Liver (tissue), 9 donors: ENCODE measurements around the gene SBF2. TPM values are rescaled to one million over a fixed set of nuclear protein-coding genes. Genes with fewer than 3 reads are reported as not detected.

Source experiments
- DNase-seq: peaks from one replicate; pipeline ENCODE4 v3.0.0-alpha.2; 2017; ENCODE audit warnings: low spot score
- H3K27ac ChIP-seq, 2 donors: one replicate each; pipeline ENCODE4 v1.7.0; 2013; ENCODE audit warnings: inconsistent platforms in 2 of 2, low read length in 2 of 2, control low read depth in 1 of 2, low read depth in 1 of 2, mild to moderate bottlenecking in 1 of 2
- H3K27me3 ChIP-seq, 4 donors: one replicate each; pipeline versions ENCODE4 v1.6.1 to v1.7.0; 2013; ENCODE audit warnings: low read length in 3 of 4, inconsistent platforms in 1 of 4, mild to moderate bottlenecking in 1 of 4, moderate library complexity in 1 of 4; ENCODE audit not compliant: control insufficient read depth in 4 of 4, insufficient read depth in 4 of 4
- H3K36me3 ChIP-seq, 4 donors: one replicate each; pipeline versions ENCODE4 v1.6.1 to v1.7.0; 2013; ENCODE audit warnings: low read length in 3 of 4, mild to moderate bottlenecking in 3 of 4, low read depth in 1 of 4, moderate library complexity in 1 of 4; ENCODE audit not compliant: control insufficient read depth in 4 of 4, insufficient read depth in 3 of 4
- H3K4me1 ChIP-seq, 4 donors: one replicate each; pipeline versions ENCODE4 v1.6.1 to v1.7.0; 2013; ENCODE audit warnings: low read length in 3 of 4, mild to moderate bottlenecking in 3 of 4, moderate library complexity in 1 of 4; ENCODE audit not compliant: control insufficient read depth in 4 of 4, insufficient read depth in 4 of 4
- H3K4me3 ChIP-seq, 3 donors: one replicate each; pipeline versions ENCODE4 v1.6.1 to v1.7.0; 2013; ENCODE audit warnings: low read length in 3 of 3, control low read depth in 1 of 3, low read depth in 1 of 3, mild to moderate bottlenecking in 1 of 3
- H3K9ac ChIP-seq, 2 donors: one replicate each; pipeline ENCODE4 v1.7.0; 2013; ENCODE audit warnings: low read length in 2 of 2, mild to moderate bottlenecking in 2 of 2, moderate library complexity in 2 of 2, control low read depth in 1 of 2, low read depth in 1 of 2
- H3K9me3 ChIP-seq, 4 donors: one replicate each; pipeline versions ENCODE4 v1.6.1 to v1.7.0; 2013; ENCODE audit warnings: low read length in 3 of 4; ENCODE audit not compliant: control insufficient read depth in 4 of 4
- EGR1 ChIP-seq, 2 donors: IDR thresholded peaks; 2 replicates each; pipeline ENCODE4 v1.6.1; 2016 to 2018; ENCODE audit warnings: antibody characterized with exemption in 2 of 2, low read depth in 2 of 2
- FOXA1 ChIP-seq: IDR thresholded peaks from 2 replicates; pipeline ENCODE4 v1.6.1; 2016; ENCODE audit warnings: antibody characterized with exemption
- FOXA2 ChIP-seq: IDR thresholded peaks from 2 replicates; pipeline ENCODE4 v1.6.1; 2016; ENCODE audit warnings: antibody characterized with exemption
- GABPA ChIP-seq, 2 donors: IDR thresholded peaks in 1 of 2; conservative IDR thresholded peaks in 1 of 2; 2 replicates each; pipeline ENCODE4 v1.6.1; 2016; ENCODE audit warnings: antibody characterized with exemption in 2 of 2, mild to moderate bottlenecking in 1 of 2, moderate library complexity in 1 of 2
- HNF4A ChIP-seq, 2 donors: conservative IDR thresholded peaks; 2 replicates each; pipeline ENCODE4 v1.6.1; 2016; ENCODE audit warnings: antibody characterized with exemption in 2 of 2, mild to moderate bottlenecking in 2 of 2
- HNF4G ChIP-seq: IDR thresholded peaks from 2 replicates; pipeline ENCODE4 v1.6.1; 2016; ENCODE audit warnings: antibody characterized with exemption
- JUND ChIP-seq, 2 donors: IDR thresholded peaks; 2 replicates each; pipeline ENCODE4 v1.6.1; 2016; ENCODE audit warnings: antibody characterized with exemption in 2 of 2
- NR2F2 ChIP-seq: IDR thresholded peaks from 2 replicates; pipeline ENCODE4 v1.6.1; 2016; ENCODE audit warnings: antibody characterized with exemption
- RAD21 ChIP-seq, 2 donors: IDR thresholded peaks; 2 replicates each; pipeline ENCODE4 v1.6.1; 2016; ENCODE audit warnings: antibody characterized with exemption in 2 of 2, mild to moderate bottlenecking in 2 of 2
- RXRA ChIP-seq, 2 donors: IDR thresholded peaks; 2 replicates each; pipeline ENCODE4 v1.6.1; 2017 to 2018; ENCODE audit warnings: antibody characterized with exemption in 2 of 2, mild to moderate bottlenecking in 1 of 2
- SP1 ChIP-seq: IDR thresholded peaks from 2 replicates; pipeline ENCODE4 v1.6.1; 2018; ENCODE audit warnings: antibody characterized with exemption, mild to moderate bottlenecking
- TAF1 ChIP-seq: conservative IDR thresholded peaks from 2 replicates; pipeline ENCODE4 v1.6.1; 2016; ENCODE audit warnings: antibody characterized with exemption, mild to moderate bottlenecking
- YY1 ChIP-seq: IDR thresholded peaks from 2 replicates; pipeline ENCODE4 v1.6.1; 2016; ENCODE audit warnings: antibody characterized with exemption, mild to moderate bottlenecking
- WGBS: extraction: QIAGEN DNeasy Blood & Tissue Kit; methylation state at CpG from one replicate; pipeline ENCODE4 v1.1.7; 2013; 5-methylcytosine and 5-hydroxymethylcytosine counted together
- polyA plus RNA-seq, 2 donors: library from polyadenylated mRNA; stranded (reverse) in 1 of 2; unstranded in 1 of 2; fragments of 200-250 nt in 1 of 2; fragments of >200 nt in 1 of 2; fragmentation: Nextera tagmentation in 1 of 2; extraction: Ambion mirVana in 1 of 2; gene quantifications; one replicate each; pipeline versions ENCODE4 v1.2.1 to v1.2.3, GENCODE V29; 2013 to 2015
- total RNA-seq, 2 donors: library from RNA; depleted of rRNA; stranded (reverse); fragments of >200 nt; gene quantifications; one replicate each; pipeline ENCODE4 v1.2.3, GENCODE V29; 2014
- TF ChIP-seq, protein P1 (sequence below): IDR thresholded peaks from 2 replicates; pipeline ENCODE4 v1.6.1; 2016; ENCODE audit warnings: antibody characterized with exemption, mild to moderate bottlenecking
- TF ChIP-seq, protein P2 (sequence below): fragments of 150-350 bp; IDR thresholded peaks from 2 replicates; pipeline ENCODE4 v1.5.1; 2017; ENCODE audit warnings: improper control_type of control experiment, low read depth, low read length; ENCODE audit not compliant: missing input control
- TF ChIP-seq, protein P3 (sequence below): IDR thresholded peaks from 2 replicates; pipeline ENCODE4 v1.6.1; 2016; ENCODE audit warnings: antibody characterized with exemption
- TF ChIP-seq, protein P4 (sequence below): IDR thresholded peaks from 2 replicates; pipeline ENCODE4 v1.6.1; 2016; ENCODE audit warnings: antibody characterized with exemption
- TF ChIP-seq, protein P5 (sequence below): IDR thresholded peaks from 2 replicates; pipeline ENCODE4 v1.6.1; 2016; ENCODE audit warnings: antibody characterized with exemption
- donor health status: healthy.
- donor health status: healthy.
- donor health status: healthy.
- donor health status: healthy.
- donor health status: healthy.

The SBF2 gene
- total and polyA plus RNA-seq, 4 donors, result 7.5 to 31.3 (median 14.7) TPM

DNA sequence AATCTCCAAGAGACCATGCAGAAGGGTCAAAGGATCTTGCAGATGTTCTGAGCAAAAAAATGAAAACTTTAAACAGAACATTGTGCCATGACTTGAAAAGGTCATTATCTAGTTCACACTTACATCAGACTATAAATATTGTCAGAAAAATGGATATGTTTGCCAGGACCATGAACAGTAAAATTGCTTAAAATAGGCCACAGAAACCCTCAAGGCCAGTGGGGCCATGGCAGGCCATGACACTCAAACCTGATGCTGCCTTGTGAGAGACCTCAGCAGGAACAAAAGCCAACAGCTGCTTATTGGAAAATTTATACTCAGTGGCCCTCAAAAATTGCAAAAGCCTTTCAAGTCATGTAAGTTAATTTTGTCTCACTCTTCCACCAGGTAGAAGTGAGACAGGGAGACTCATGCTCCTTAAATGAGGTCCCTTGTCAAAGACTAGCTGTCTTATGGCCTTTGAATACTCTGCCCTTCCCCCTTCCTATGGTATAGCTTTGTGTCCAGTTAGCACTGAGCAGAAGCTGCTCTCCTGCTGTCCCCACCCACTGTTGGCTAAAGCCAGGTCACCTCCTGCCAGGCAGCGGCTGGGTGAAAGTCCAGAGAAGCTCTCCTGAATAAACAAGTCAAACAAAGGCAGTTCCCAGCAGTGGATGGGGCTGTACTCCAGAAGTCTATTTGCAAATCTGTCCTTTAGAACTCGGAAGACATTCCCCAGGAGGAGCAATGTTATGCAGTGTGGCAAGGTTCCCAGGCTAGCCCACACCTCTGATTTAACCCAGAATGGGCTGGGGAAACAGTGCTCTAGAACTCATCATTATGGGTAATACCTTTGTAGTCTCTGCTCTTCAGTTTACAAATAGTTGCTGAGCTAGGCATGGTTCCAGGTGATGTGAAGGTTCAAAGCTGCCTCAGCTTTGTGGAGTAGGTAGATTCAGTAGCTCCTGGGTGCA lies 32.3 kb upstream of the SBF2 start:
- H3K9ac ChIP-seq, result no peak overlapping the region
- H3K27ac ChIP-seq, result peak overlapping the region; percentile 84
- no peaks in the 10 kb centered on the region for H3K9me3 ChIP-seq
- WGBS, result 24% methylated on average over 2 of the region's 2 CpGs
- H3K4me3 ChIP-seq, result no peak overlapping the region
- peak; percentile 17 for TF ChIP-seq TAF1
- TF ChIP-seq FOXA2, result peak; percentile 95
- TF ChIP-seq, protein P1, sequence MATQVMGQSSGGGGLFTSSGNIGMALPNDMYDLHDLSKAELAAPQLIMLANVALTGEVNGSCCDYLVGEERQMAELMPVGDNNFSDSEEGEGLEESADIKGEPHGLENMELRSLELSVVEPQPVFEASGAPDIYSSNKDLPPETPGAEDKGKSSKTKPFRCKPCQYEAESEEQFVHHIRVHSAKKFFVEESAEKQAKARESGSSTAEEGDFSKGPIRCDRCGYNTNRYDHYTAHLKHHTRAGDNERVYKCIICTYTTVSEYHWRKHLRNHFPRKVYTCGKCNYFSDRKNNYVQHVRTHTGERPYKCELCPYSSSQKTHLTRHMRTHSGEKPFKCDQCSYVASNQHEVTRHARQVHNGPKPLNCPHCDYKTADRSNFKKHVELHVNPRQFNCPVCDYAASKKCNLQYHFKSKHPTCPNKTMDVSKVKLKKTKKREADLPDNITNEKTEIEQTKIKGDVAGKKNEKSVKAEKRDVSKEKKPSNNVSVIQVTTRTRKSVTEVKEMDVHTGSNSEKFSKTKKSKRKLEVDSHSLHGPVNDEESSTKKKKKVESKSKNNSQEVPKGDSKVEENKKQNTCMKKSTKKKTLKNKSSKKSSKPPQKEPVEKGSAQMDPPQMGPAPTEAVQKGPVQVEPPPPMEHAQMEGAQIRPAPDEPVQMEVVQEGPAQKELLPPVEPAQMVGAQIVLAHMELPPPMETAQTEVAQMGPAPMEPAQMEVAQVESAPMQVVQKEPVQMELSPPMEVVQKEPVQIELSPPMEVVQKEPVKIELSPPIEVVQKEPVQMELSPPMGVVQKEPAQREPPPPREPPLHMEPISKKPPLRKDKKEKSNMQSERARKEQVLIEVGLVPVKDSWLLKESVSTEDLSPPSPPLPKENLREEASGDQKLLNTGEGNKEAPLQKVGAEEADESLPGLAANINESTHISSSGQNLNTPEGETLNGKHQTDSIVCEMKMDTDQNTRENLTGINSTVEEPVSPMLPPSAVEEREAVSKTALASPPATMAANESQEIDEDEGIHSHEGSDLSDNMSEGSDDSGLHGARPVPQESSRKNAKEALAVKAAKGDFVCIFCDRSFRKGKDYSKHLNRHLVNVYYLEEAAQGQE, result peak; percentile 73
- TF ChIP-seq HNF4A (conservative IDR thresholded peaks at IDR 0.05), result peak; percentile 96 to 98
- TF ChIP-seq, protein P2, sequence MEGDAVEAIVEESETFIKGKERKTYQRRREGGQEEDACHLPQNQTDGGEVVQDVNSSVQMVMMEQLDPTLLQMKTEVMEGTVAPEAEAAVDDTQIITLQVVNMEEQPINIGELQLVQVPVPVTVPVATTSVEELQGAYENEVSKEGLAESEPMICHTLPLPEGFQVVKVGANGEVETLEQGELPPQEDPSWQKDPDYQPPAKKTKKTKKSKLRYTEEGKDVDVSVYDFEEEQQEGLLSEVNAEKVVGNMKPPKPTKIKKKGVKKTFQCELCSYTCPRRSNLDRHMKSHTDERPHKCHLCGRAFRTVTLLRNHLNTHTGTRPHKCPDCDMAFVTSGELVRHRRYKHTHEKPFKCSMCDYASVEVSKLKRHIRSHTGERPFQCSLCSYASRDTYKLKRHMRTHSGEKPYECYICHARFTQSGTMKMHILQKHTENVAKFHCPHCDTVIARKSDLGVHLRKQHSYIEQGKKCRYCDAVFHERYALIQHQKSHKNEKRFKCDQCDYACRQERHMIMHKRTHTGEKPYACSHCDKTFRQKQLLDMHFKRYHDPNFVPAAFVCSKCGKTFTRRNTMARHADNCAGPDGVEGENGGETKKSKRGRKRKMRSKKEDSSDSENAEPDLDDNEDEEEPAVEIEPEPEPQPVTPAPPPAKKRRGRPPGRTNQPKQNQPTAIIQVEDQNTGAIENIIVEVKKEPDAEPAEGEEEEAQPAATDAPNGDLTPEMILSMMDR, result no peak
- peak; percentile 95 for TF ChIP-seq HNF4G
- TF ChIP-seq NR2F2, result peak; percentile 72
- peak in 1 of 2 donors; percentile 40 for TF ChIP-seq GABPA (IDR thresholded peaks at IDR 0.05 in 1 of 2, conservative IDR thresholded peaks at IDR 0.05 in 1 of 2)
- TF ChIP-seq EGR1 (IDR thresholded peaks at IDR 0.05; ENCODE audit: low read depth in 2 of 2), result no peak
- TF ChIP-seq RXRA (IDR thresholded peaks at IDR 0.05), result peak; percentile 89 to 93
- TF ChIP-seq SP1, result peak; percentile 100
- TF ChIP-seq YY1, result peak; percentile 50
- peak; percentile 79 to 91 for TF ChIP-seq JUND (IDR thresholded peaks at IDR 0.05)
- TF ChIP-seq, protein P3, sequence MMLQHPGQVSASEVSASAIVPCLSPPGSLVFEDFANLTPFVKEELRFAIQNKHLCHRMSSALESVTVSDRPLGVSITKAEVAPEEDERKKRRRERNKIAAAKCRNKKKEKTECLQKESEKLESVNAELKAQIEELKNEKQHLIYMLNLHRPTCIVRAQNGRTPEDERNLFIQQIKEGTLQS, result no peak
- peak; percentile 55 for TF ChIP-seq RAD21 (IDR thresholded peaks at IDR 0.05)
- TF ChIP-seq FOXA1, result peak; percentile 94
- TF ChIP-seq, protein P4, sequence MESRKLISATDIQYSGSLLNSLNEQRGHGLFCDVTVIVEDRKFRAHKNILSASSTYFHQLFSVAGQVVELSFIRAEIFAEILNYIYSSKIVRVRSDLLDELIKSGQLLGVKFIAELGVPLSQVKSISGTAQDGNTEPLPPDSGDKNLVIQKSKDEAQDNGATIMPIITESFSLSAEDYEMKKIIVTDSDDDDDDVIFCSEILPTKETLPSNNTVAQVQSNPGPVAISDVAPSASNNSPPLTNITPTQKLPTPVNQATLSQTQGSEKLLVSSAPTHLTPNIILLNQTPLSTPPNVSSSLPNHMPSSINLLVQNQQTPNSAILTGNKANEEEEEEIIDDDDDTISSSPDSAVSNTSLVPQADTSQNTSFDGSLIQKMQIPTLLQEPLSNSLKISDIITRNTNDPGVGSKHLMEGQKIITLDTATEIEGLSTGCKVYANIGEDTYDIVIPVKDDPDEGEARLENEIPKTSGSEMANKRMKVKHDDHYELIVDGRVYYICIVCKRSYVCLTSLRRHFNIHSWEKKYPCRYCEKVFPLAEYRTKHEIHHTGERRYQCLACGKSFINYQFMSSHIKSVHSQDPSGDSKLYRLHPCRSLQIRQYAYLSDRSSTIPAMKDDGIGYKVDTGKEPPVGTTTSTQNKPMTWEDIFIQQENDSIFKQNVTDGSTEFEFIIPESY, result peak; percentile 66
- TF ChIP-seq, protein P5, sequence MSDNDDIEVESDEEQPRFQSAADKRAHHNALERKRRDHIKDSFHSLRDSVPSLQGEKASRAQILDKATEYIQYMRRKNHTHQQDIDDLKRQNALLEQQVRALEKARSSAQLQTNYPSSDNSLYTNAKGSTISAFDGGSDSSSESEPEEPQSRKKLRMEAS, result peak; percentile 85
- H3K4me1 ChIP-seq, result peaks cover 19 to 53% (median 41%) of the 10 kb centered on the region in 4 donors
- H3K27me3 ChIP-seq, result no peaks in the 10 kb centered on the region
- peak; percentile 68 for DNase-seq
- no peaks in the 10 kb centered on the region for H3K36me3 ChIP-seq
